ENCODE data around the gene IL11RA. TPM values are rescaled to one million over a fixed set of nuclear protein-coding genes. Genes with fewer than 3 reads are reported as not detected.

IL11RA gene
- 10 to 100 TPM in 5 of 6 experiments, 1 to 10 TPM in 1; 9.7 to 21.5 (median 14.7) TPM for total RNA-seq
- long read RNA-seq, partial matches to known transcripts: 2 of 3 reads
- long read RNA-seq, other reads (novel, unspliced or antisense): 0 of 3 reads

- Histone ChIP-seq H3K36me3 (peaks cover 0 to 17% (median 9%) of the 10 kb centered on the region in 4 donors), H3K27me3 (no peaks in the 10 kb centered on the region), H3K4me3 (peak within 1 kb of the TSS; percentile 14 to 59 (median 23)), H3K9me3 (no peaks in the 10 kb centered on the region), H3K4me1 (peaks cover 0 to 46% (median 20%) of the 10 kb centered on the region in 4 donors), H3K27ac (peak within 1 kb of the TSS; percentile 18 to 77 (median 45))
- ATAC-seq (peak; percentile 86 to 94 (median 89)), DNase-seq (peak; percentile 94 to 97 (median 97))
- intact Hi-C loops (cut with DNase I): no loop called here
- 4% methylated on average over 13 of the region's 24 CpGs for WGBS (ENCODE audit: insufficient coverage, low coverage, low lambda C conversion rate, missing lambda C conversion rate)
- TF ChIP-seq CTCF (IDR thresholded peaks at IDR 0.05) (peak in 1 of 4 donors; percentile 14), POLR2A (IDR thresholded peaks at IDR 0.05) (peak; percentile 41)
These were observed at the start of gene IL11RA for GRCh38 chr9:34651876-34652601. Gene IL11RA, plus strand, starts transcription at chr9:34652185. Its CDS starts 3,033 bp downstream, at chr9:34655218.

- Histone ChIP-seq H3K27me3 (no peaks in the 10 kb centered on the region), H3K4me1 (peaks cover 0 to 9% (median 0%) of the 10 kb centered on the region in 4 donors), H3K36me3 (no peaks in the 10 kb centered on the region), H3K27ac (no peak overlapping the region), H3K4me3 (no peak overlapping the region), H3K9me3 (no peaks in the 10 kb centered on the region)
- DNase-seq: peak; percentile 76 to 85 (median 79)
- ATAC-seq: peak; percentile 81 to 87 (median 84)
- intact Hi-C loops (cut with DNase I): no loop called here
- TF ChIP-seq CTCF (IDR thresholded peaks at IDR 0.05): peak; percentile 91 to 96 (median 94)
- no peak for TF ChIP-seq POLR2A (IDR thresholded peaks at IDR 0.05)
- WGBS (ENCODE audit: insufficient coverage, low coverage, low lambda C conversion rate, missing lambda C conversion rate): 19% methylated on average over 2 of the region's 4 CpGs
These were observed 48.3 kb upstream of the IL11RA start for GRCh38 chr9:34603610-34604231.

GRCh38 chr9:34606190-34606589 is 45.8 kb upstream of the IL11RA start:
- Histone ChIP-seq H3K27ac (no peak overlapping the region), H3K36me3 (no peaks in the 10 kb centered on the region), H3K4me1 (peaks cover 0 to 20% (median 5%) of the 10 kb centered on the region in 4 donors), H3K4me3 (no peak overlapping the region), H3K9me3 (no peaks in the 10 kb centered on the region), H3K27me3 (no peaks in the 10 kb centered on the region)
- intact Hi-C loops (cut with DNase I): no loop called here
- no peak for DNase-seq
- ATAC-seq: peak in 1 of 4 donors; percentile 2
- no peak for TF ChIP-seq CTCF (IDR thresholded peaks at IDR 0.05)
- no peak for TF ChIP-seq POLR2A (IDR thresholded peaks at IDR 0.05)

GRCh38 chr9:34606905-34607304 is 45.1 kb upstream of the IL11RA start:
- no peak for DNase-seq
- no peak for TF ChIP-seq POLR2A (IDR thresholded peaks at IDR 0.05)
- TF ChIP-seq CTCF (IDR thresholded peaks at IDR 0.05): no peak
- Histone ChIP-seq H3K4me3 (no peak overlapping the region), H3K27me3 (no peaks in the 10 kb centered on the region), H3K27ac (peak overlapping the region in 1 of 3 donors; percentile 32), H3K4me1 (peaks cover 0 to 22% (median 6%) of the 10 kb centered on the region in 4 donors), H3K36me3 (no peaks in the 10 kb centered on the region), H3K9me3 (no peaks in the 10 kb centered on the region)
- WGBS (ENCODE audit: insufficient coverage, low coverage, low lambda C conversion rate, missing lambda C conversion rate): 41% methylated on average over 2 of the region's 3 CpGs
- intact Hi-C loops (cut with DNase I): no loop called here
- peak; percentile 63 to 77 (median 72) for ATAC-seq

Data from right lobe of liver (tissue), 6 donors.